ENCODE results near the gene USP11.

Gene USP11

GRCh38 chrX:47209508-47210238 lies 23.1 kb upstream of the USP11 start:
- ChIA-PET CTCF (no interaction called here), POLR2A (no interaction called here)
- TF ChIP-seq CTBP1 (IDR thresholded peaks at IDR 0.05; ENCODE audit: borderline replicate concordance): no peak
- TF ChIP-seq FOXM1 (IDR thresholded peaks at IDR 0.05; ENCODE audit: borderline replicate concordance): no peak
- no peak for TF ChIP-seq SUZ12 (IDR thresholded peaks at IDR 0.05)
- TF ChIP-seq NFRKB (IDR thresholded peaks at IDR 0.05): no peak
- no peak for TF ChIP-seq ELF4 (IDR thresholded peaks at IDR 0.05)
- no peak for TF ChIP-seq FOXA1 (IDR thresholded peaks at IDR 0.05)
- no peak for TF ChIP-seq BHLHE40 (IDR thresholded peaks at IDR 0.05; ENCODE audit: borderline replicate concordance)
- no peak for TF ChIP-seq FOXK2 (IDR thresholded peaks at IDR 0.05)
- no peak for TF ChIP-seq TARDBP (IDR thresholded peaks at IDR 0.05)
- no peak for TF ChIP-seq HDGF (IDR thresholded peaks at IDR 0.05; ENCODE audit: borderline replicate concordance)
- TF ChIP-seq LEF1 (IDR thresholded peaks at IDR 0.05; ENCODE audit: borderline replicate concordance): no peak
- TF ChIP-seq SP1 (IDR thresholded peaks at IDR 0.05): no peak
- TF ChIP-seq ZNF384 (IDR thresholded peaks at IDR 0.05): no peak
- no peak for TF ChIP-seq ARNT (IDR thresholded peaks at IDR 0.05)
- TF ChIP-seq, protein P1, sequence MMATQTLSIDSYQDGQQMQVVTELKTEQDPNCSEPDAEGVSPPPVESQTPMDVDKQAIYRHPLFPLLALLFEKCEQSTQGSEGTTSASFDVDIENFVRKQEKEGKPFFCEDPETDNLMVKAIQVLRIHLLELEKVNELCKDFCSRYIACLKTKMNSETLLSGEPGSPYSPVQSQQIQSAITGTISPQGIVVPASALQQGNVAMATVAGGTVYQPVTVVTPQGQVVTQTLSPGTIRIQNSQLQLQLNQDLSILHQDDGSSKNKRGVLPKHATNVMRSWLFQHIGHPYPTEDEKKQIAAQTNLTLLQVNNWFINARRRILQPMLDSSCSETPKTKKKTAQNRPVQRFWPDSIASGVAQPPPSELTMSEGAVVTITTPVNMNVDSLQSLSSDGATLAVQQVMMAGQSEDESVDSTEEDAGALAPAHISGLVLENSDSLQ (IDR thresholded peaks at IDR 0.05): no peak
- no peak for TF ChIP-seq L3MBTL2 (conservative IDR thresholded peaks at IDR 0.05)
- no peak for DNase-seq (ENCODE audit: extremely low spot score)

DNA sequence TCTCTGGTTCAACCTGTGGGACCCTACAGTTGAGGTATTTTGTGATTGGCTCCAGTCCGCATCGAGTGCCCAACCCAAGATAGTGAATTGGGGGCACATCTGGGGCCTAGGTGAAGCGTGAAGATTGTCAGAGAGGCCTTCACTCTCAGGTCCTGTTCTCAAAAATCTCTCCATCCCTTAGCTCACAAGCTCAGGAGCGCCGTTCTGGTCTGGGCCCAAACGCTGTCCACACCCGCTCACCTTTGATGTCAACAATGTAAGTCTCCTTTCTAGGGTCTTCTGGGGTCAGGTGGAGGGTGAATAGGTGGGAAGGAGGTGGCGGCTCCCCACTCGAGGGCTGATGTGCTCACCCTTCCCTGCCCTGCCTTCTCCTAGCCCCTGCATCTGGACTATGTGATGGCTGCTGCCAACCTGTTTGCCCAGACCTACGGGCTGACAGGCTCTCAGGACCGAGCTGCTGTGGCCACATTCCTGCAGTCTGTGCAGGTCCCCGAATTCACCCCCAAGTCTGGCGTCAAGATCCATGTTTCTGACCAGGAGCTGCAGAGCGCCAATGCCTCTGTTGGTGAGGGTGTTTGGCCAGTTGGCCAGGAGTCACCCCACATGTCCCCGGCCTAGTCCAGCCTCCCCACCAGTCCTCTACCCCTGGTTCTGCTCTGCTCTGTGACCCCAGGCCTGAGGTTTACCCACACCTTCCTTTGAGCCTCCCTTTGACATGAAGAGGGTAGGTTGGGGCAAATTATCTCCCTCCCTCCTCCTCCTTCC lies 22.0 kb upstream of the USP11 start:
- DNase-seq (ENCODE audit: extremely low spot score): no peak
- CTCF ChIA-PET: no interaction called here
- TF ChIP-seq FOXA1 (IDR thresholded peaks at IDR 0.05) (no peak), ZNF384 (IDR thresholded peaks at IDR 0.05) (no peak), FOXK2 (IDR thresholded peaks at IDR 0.05) (no peak), SUZ12 (IDR thresholded peaks at IDR 0.05) (no peak)
- POLR2A ChIA-PET: no interaction called here

DNA sequence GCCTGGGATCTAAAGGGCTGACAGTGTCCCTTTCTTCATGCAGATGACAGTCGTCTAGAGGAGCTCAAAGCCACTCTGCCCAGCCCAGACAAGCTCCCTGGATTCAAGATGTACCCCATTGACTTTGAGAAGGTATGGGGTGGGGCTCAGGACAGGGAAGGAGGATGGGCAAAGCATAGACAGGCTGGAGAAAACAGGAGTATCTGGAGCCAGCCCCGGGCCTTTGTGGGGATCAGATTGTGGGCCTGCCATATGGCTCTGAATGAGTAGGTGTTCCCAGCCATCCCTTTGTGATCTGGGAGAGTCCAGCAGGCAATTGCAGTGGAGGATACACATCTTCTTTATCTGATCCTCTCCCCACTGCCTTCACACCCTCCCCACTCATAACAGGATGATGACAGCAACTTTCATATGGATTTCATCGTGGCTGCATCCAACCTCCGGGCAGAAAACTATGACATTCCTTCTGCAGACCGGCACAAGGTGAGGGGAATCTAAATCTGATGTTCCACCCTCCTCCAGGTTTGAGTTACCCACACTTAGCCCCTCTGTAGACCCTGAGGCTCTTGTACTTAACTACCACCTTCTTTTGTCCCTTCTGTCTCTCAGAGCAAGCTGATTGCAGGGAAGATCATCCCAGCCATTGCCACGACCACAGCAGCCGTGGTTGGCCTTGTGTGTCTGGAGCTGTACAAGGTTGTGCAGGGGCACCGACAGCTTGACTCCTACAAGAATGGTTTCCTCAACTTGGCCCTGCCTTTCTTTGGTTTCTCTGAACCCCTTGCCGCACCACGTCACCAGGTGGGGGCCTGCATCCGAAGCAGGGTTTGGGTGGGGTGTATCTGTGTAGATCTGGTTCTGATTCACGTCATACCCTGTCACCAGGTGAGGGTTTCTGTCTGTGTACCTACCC lies 20.2 kb upstream of the USP11 start:
- DNase-seq (ENCODE audit: extremely low spot score): no peak
- TF ChIP-seq TARDBP (IDR thresholded peaks at IDR 0.05) (no peak), ARNT (IDR thresholded peaks at IDR 0.05) (no peak), SUZ12 (IDR thresholded peaks at IDR 0.05) (no peak), FOXK2 (IDR thresholded peaks at IDR 0.05) (no peak), ZNF384 (IDR thresholded peaks at IDR 0.05) (no peak), NFRKB (IDR thresholded peaks at IDR 0.05) (no peak), FOXA1 (IDR thresholded peaks at IDR 0.05) (no peak), L3MBTL2 (conservative IDR thresholded peaks at IDR 0.05) (no peak), ELF4 (IDR thresholded peaks at IDR 0.05) (no peak), LEF1 (IDR thresholded peaks at IDR 0.05; ENCODE audit: borderline replicate concordance) (no peak), BHLHE40 (IDR thresholded peaks at IDR 0.05; ENCODE audit: borderline replicate concordance) (no peak), CTBP1 (IDR thresholded peaks at IDR 0.05; ENCODE audit: borderline replicate concordance) (no peak)
- TF ChIP-seq, protein P1 (IDR thresholded peaks at IDR 0.05): no peak
- ChIA-PET CTCF (interaction anchor here (0.7 kb wide), 1 partner anchor 175 kb away, joined by 3 read pairs; no protein-coding TSS in a partner anchor), POLR2A (no interaction called here)

GRCh38 chrX:47214435-47215077 lies 18.3 kb upstream of the USP11 start:
- ChIA-PET CTCF (no interaction called here), POLR2A (no interaction called here)
- TF ChIP-seq HDGF (IDR thresholded peaks at IDR 0.05; ENCODE audit: borderline replicate concordance) (no peak), SUZ12 (IDR thresholded peaks at IDR 0.05) (no peak), FOXM1 (IDR thresholded peaks at IDR 0.05; ENCODE audit: borderline replicate concordance) (no peak), ZNF384 (IDR thresholded peaks at IDR 0.05) (no peak), CTBP1 (IDR thresholded peaks at IDR 0.05; ENCODE audit: borderline replicate concordance) (no peak), FOXA1 (IDR thresholded peaks at IDR 0.05) (no peak), NFRKB (IDR thresholded peaks at IDR 0.05) (no peak), LEF1 (IDR thresholded peaks at IDR 0.05; ENCODE audit: borderline replicate concordance) (no peak), SP1 (IDR thresholded peaks at IDR 0.05) (no peak), L3MBTL2 (conservative IDR thresholded peaks at IDR 0.05) (no peak), FOXK2 (IDR thresholded peaks at IDR 0.05) (no peak), ELF4 (IDR thresholded peaks at IDR 0.05) (no peak), BHLHE40 (IDR thresholded peaks at IDR 0.05; ENCODE audit: borderline replicate concordance) (no peak), TARDBP (IDR thresholded peaks at IDR 0.05) (no peak), ARNT (IDR thresholded peaks at IDR 0.05) (no peak)
- TF ChIP-seq, protein P1 (IDR thresholded peaks at IDR 0.05): no peak

More at GRCh38 chrX:47214435-47215077, 18.3 kb upstream of the USP11 start:
- no peak for DNase-seq (ENCODE audit: extremely low spot score)
